Endothelial cell of umbilical vein (primary cell): ENCODE data around the gene CRYL1. TPM values are rescaled to one million over a fixed set of nuclear protein-coding genes. Genes with fewer than 3 reads are reported as not detected.

Source experiments
- BruUV-seq: library from RNA; stranded (reverse); fragments of 400-500 nt; replicated peaks from 2 replicates; lab custom pipeline; 2021; lab: Mats Ljungman, UMichigan
- CTCF ChIA-PET: fragments of 300-600, 350-600 bp; sonication (Branson Sonifier 250); formaldehyde crosslinking; loops from one replicate; lab custom pipeline; 2021; ENCODE audit warnings: antibody characterized with exemption, inconsistent platforms; lab: Charles Lee
- POLR2A ChIA-PET: fragments of 300-600, 350-600 bp; sonication (Branson Sonifier 250); formaldehyde crosslinking; loops from one replicate; lab custom pipeline; 2021; ENCODE audit warnings: antibody characterized with exemption, inconsistent platforms; lab: Charles Lee
- DNase-seq: peaks from one replicate; pipeline ENCODE4 v3.0.0-alpha.2; 2011; ENCODE audit warnings: low read depth, low spot score
- FAIRE-seq: peaks from 2 replicates; lab custom pipeline; 2011; peaks lifted over from hg19 to GRCh38; lab: Jason Lieb, UNC
- H2AFZ ChIP-seq: 2 replicates; pipeline ENCODE4 v1.6.0; 2012; ENCODE audit warnings: low read depth, low read length, control low read depth, inconsistent platforms
- H3K27ac ChIP-seq: 2 replicates; pipeline ENCODE4 v1.5.1; 2011; ENCODE audit warnings: low read depth, mild to moderate bottlenecking, control low read depth, low read length, moderate library complexity; ENCODE audit not compliant: insufficient read depth
- H3K27me3 ChIP-seq, 2 experiments: 2 replicates each; pipeline versions ENCODE4 v1.6.0 to v1.6.1; 2011; ENCODE audit warnings: low read length in 2 of 2, mixed read lengths in 1 of 2; ENCODE audit not compliant: control insufficient read depth in 2 of 2, insufficient read depth in 2 of 2
- H3K36me3 ChIP-seq, 2 experiments: 2 replicates in 1 of 2; 3 replicates in 1 of 2; pipeline ENCODE4 v1.5.1; 2011; ENCODE audit warnings: low read length in 2 of 2, mild to moderate bottlenecking in 1 of 2, moderate library complexity in 1 of 2; ENCODE audit not compliant: control insufficient read depth in 2 of 2, insufficient read depth in 2 of 2; ENCODE audit errors: extremely low read depth in 1 of 2
- H3K4me1 ChIP-seq: 3 replicates; pipeline ENCODE4 v1.5.1; 2011; ENCODE audit warnings: mild to moderate bottlenecking, low read length; ENCODE audit not compliant: control insufficient read depth, insufficient read depth; ENCODE audit errors: extremely low read depth
- H3K4me2 ChIP-seq: 2 replicates; pipeline ENCODE4 v1.6.1; 2011; ENCODE audit warnings: low read length, control low read depth, mixed read lengths; ENCODE audit not compliant: insufficient read depth
- H3K4me3 ChIP-seq, 3 experiments: fragments of 200-600 bp in 1 of 3; sonication (generic), shearing (Covaris generic) in 1 of 3; replicated peaks in 1 of 3; 2 replicates each; pipeline ENCODE4 v1.5.1; 2011 to 2016; ENCODE audit warnings: control low read depth in 3 of 3, low read length in 3 of 3, mild to moderate bottlenecking in 2 of 3, inconsistent platforms in 1 of 3, low read depth in 1 of 3, moderate library complexity in 1 of 3; ENCODE audit not compliant: insufficient read depth in 1 of 3
- H3K79me2 ChIP-seq: 2 replicates; pipeline ENCODE4 v1.6.0; 2012; ENCODE audit warnings: low read length, inconsistent platforms; ENCODE audit not compliant: control insufficient read depth, insufficient read depth
- H3K9ac ChIP-seq: replicated peaks from 2 replicates; pipeline ENCODE3; 2011; ENCODE audit warnings: low read length, control low read depth; ENCODE audit not compliant: insufficient read depth; ENCODE audit errors: extremely low read depth
- H3K9me1 ChIP-seq: replicated peaks from 3 replicates; pipeline ENCODE4 v1.6.0; 2011; ENCODE audit warnings: mild to moderate bottlenecking, low read length; ENCODE audit not compliant: control insufficient read depth, insufficient read depth; ENCODE audit errors: extremely low read depth
- H3K9me3 ChIP-seq: replicated peaks from 2 replicates; pipeline ENCODE4 v1.5.1; 2012; ENCODE audit warnings: low read length, inconsistent platforms; ENCODE audit not compliant: control insufficient read depth, insufficient read depth
- H4K20me1 ChIP-seq: replicated peaks from 2 replicates; pipeline ENCODE3; 2011; ENCODE audit warnings: mild to moderate bottlenecking, low read length; ENCODE audit not compliant: control insufficient read depth, insufficient read depth; ENCODE audit errors: extremely low read depth
- EZH2 ChIP-seq: IDR thresholded peaks from 2 replicates; pipeline ENCODE4 v1.6.1; 2012; ENCODE audit warnings: borderline replicate concordance, low read depth, mild to moderate bottlenecking, moderate library complexity, low read length, inconsistent platforms; ENCODE audit not compliant: severe bottlenecking
- FOS ChIP-seq: IDR thresholded peaks from 2 replicates; pipeline ENCODE4 v1.6.1; 2011; ENCODE audit warnings: mild to moderate bottlenecking, low read length, moderate library complexity, borderline replicate concordance; ENCODE audit not compliant: insufficient read depth
- GATA2 ChIP-seq: IDR thresholded peaks from 2 replicates; pipeline ENCODE4 v1.7.0; 2011; ENCODE audit warnings: low read depth, mild to moderate bottlenecking, moderate library complexity, mixed read lengths, low read length; ENCODE audit not compliant: insufficient read length, insufficient read depth
- JUN ChIP-seq: IDR thresholded peaks from 2 replicates; pipeline ENCODE4 v1.6.1; 2011; ENCODE audit warnings: borderline replicate concordance, low read depth; ENCODE audit not compliant: insufficient read length, insufficient read depth
- MYC ChIP-seq: IDR thresholded peaks from one replicate; pipeline ENCODE4 v1.6.1; 2011; ENCODE audit warnings: mild to moderate bottlenecking, low read depth, low read length
- POLR2A ChIP-seq: IDR thresholded peaks from 2 replicates; pipeline ENCODE4 v1.6.1; 2012; ENCODE audit warnings: low read depth, mild to moderate bottlenecking, control low read depth, low read length
- POLR2AphosphoS5 ChIP-seq: IDR thresholded peaks from 2 replicates; pipeline ENCODE4 v1.6.1; 2012; ENCODE audit warnings: low read depth, mild to moderate bottlenecking, control low read depth, low read length, moderate library complexity; ENCODE audit not compliant: insufficient read depth
- dilution Hi-C: fragments of 300-500 bp; cut with MboI; formaldehyde crosslinking; loops from one replicate; pipeline ENCODE4 v1.15.0; 2019; ENCODE audit warnings: low sequenced_read_pairs; ENCODE audit not compliant: extremely low pct_ligation_motif_present
- intact Hi-C: fragments of 100-400 bp; cut with micrococcal nuclease; formaldehyde crosslinking; loops from one replicate; pipeline ENCODE4 v1.10.0; 2022
- polyA plus RNA-seq, 4 experiments: library from polyadenylated mRNA; depleted of rRNA in 3 of 4; stranded (reverse) in 3 of 4; unstranded in 1 of 4; fragments of >200 nt; gene quantifications; 2 replicates each; pipeline versions ENCODE4 v1.2.1 to v1.2.3, GENCODE V29; 2011 to 2012; ENCODE audit warnings: missing spikeins in 1 of 4
- total RNA-seq: library from RNA; stranded (reverse); gene quantifications from 2 replicates; pipeline ENCODE4 v1.2.3, GENCODE V29; 2021
- TF ChIP-seq, protein P1 (sequence below), 2 donors: IDR thresholded peaks; 1 replicate in 1 of 2; 2 replicates in 1 of 2; pipeline ENCODE4 v1.5.1; 2011; ENCODE audit warnings: low read length in 2 of 2, mild to moderate bottlenecking in 2 of 2, moderate library complexity in 2 of 2, control low read depth in 1 of 2, inconsistent platforms in 1 of 2, low read depth in 1 of 2; ENCODE audit not compliant: insufficient read depth in 1 of 2; ENCODE audit errors: extremely low read depth in 1 of 2
- TF ChIP-seq, protein P2 (sequence below): IDR thresholded peaks from 2 replicates; pipeline ENCODE4 v1.6.1; 2011; ENCODE audit not compliant: insufficient read depth, insufficient read length

CRYL1 gene
- total and polyA plus RNA-seq, 2 donors (not counting 3 experiments of a cell fraction or from before 2014, with no cell fraction given), result 13.9 to 39.0 TPM

DNA sequence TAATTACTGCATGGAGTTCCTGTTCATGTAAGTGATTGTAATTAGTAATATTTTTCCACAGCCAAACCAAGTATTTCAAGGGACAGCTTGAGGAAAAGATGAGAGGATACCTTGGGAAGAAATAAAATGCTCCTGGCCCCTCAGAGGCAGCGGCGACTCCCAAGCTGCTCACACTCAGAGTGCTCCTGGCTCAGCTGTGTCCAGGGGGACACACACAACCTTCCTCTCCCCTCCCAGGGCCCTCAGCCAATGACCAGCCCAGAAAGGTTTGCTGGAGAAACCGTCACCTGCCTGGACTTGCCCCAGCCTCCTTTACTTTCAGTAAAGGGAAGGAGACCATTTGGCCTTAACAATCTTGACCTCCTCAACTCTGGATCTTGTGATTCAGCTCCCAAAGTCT is 51.1 kb downstream of the CRYL1 start:
- Histone ChIP-seq H3K9me3 (no peaks in the 10 kb centered on the region), H3K27ac (no peak overlapping the region), H2AFZ (no peak overlapping the region), H3K9ac (no peak overlapping the region), H3K4me3 (no peak overlapping the region), H3K4me2 (no peak overlapping the region), H4K20me1 (no peaks in the 10 kb centered on the region), H3K27me3 (no peaks in the 10 kb centered on the region), H3K4me1 (no peaks in the 10 kb centered on the region), H3K9me1 (no peaks in the 10 kb centered on the region), H3K36me3 (no peaks in the 10 kb centered on the region), H3K79me2 (no peaks in the 10 kb centered on the region)
- DNase-seq (no peak), FAIRE-seq (no peak)
- ChIA-PET CTCF (no interaction called here), POLR2A (interaction anchor here (0.7 kb wide), 1 partner anchor 650 kb away, joined by 3 read pairs; no protein-coding TSS in a partner anchor)
- dilution Hi-C loops (no loop called here), intact Hi-C loops (no loop called here)
- no TSS peak for BruUV-seq
- TF ChIP-seq FOS, result no peak
- no peak for TF ChIP-seq POLR2A
- no peak for TF ChIP-seq GATA2
- TF ChIP-seq JUN, result no peak
- no peak for TF ChIP-seq POLR2AphosphoS5

DNA sequence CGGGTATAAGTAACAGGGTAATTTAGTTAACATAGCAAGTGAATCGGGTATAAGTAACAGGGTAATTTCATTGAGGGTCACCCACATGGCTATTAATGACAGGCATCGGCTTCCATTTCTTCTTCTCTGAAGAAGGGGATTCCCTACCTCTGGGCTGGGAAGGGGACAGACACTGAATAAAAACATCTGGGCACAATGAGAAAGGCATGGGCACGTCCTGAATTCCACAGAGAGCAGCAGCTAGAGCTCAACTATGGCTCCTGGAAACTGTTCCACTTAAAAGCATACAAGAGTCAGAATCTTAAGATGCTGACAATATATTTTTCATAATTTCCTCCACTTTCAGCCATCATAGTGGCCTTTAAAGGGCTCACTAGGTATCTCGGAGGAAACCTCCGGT is 51.8 kb downstream of the CRYL1 start:
- no peaks in the 10 kb centered on the region for H3K9me3 ChIP-seq
- no peak overlapping the region for H3K27ac ChIP-seq
- no TSS peak for BruUV-seq
- no peak overlapping the region for H3K4me3 ChIP-seq
- H3K9ac ChIP-seq, result no peak overlapping the region
- FAIRE-seq (no peak), DNase-seq (no peak)
- no peaks in the 10 kb centered on the region for H3K4me1 ChIP-seq
- no peaks in the 10 kb centered on the region for H3K79me2 ChIP-seq
- no peak for TF ChIP-seq POLR2A
- TF ChIP-seq, protein P1, sequence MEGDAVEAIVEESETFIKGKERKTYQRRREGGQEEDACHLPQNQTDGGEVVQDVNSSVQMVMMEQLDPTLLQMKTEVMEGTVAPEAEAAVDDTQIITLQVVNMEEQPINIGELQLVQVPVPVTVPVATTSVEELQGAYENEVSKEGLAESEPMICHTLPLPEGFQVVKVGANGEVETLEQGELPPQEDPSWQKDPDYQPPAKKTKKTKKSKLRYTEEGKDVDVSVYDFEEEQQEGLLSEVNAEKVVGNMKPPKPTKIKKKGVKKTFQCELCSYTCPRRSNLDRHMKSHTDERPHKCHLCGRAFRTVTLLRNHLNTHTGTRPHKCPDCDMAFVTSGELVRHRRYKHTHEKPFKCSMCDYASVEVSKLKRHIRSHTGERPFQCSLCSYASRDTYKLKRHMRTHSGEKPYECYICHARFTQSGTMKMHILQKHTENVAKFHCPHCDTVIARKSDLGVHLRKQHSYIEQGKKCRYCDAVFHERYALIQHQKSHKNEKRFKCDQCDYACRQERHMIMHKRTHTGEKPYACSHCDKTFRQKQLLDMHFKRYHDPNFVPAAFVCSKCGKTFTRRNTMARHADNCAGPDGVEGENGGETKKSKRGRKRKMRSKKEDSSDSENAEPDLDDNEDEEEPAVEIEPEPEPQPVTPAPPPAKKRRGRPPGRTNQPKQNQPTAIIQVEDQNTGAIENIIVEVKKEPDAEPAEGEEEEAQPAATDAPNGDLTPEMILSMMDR (IDR thresholded peaks at IDR 0.05; ENCODE audit: extremely low read depth in 1 of 2, insufficient read depth in 1 of 2, low read depth in 1 of 2, low read length in 2 of 2), result no peak
- TF ChIP-seq EZH2, result no peak
- no peak for TF ChIP-seq POLR2AphosphoS5
- TF ChIP-seq GATA2, result no peak
- TF ChIP-seq MYC, result no peak
- TF ChIP-seq, protein P2, sequence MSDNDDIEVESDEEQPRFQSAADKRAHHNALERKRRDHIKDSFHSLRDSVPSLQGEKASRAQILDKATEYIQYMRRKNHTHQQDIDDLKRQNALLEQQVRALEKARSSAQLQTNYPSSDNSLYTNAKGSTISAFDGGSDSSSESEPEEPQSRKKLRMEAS, result no peak
- no peak for TF ChIP-seq FOS
- no peak for TF ChIP-seq JUN
- H3K27me3 ChIP-seq, result no peaks in the 10 kb centered on the region
- no peaks in the 10 kb centered on the region for H3K9me1 ChIP-seq
- no peaks in the 10 kb centered on the region for H3K36me3 ChIP-seq
- intact Hi-C loops (no loop called here), dilution Hi-C loops (no loop called here)
- ChIA-PET POLR2A (no interaction called here), CTCF (no interaction called here)
- H4K20me1 ChIP-seq, result no peaks in the 10 kb centered on the region
- H3K4me2 ChIP-seq, result no peak overlapping the region
- H2AFZ ChIP-seq, result no peak overlapping the region
